H1 (cell line): ENCODE results near the gene FOXL1. TPM values are rescaled to one million over a fixed set of nuclear protein-coding genes. Genes with fewer than 3 reads are reported as not detected.

Experiments used
- CHD7 ChIP-seq: fragments of 300-600 bp; sonication (generic); IDR thresholded peaks from 2 replicates; pipeline ENCODE4 v1.7.1; 2012; ENCODE audit warnings: low read length, moderate library complexity, mild to moderate bottlenecking, inconsistent platforms; ENCODE audit not compliant: insufficient replicate concordance
- CTCF ChIP-seq, 3 experiments: IDR thresholded peaks; 1 replicate in 2 of 3; 2 replicates in 1 of 3; pipeline versions ENCODE4 v1.5.1 to v1.6.1; 2011; ENCODE audit warnings: low read length in 3 of 3, mild to moderate bottlenecking in 3 of 3, inconsistent platforms in 2 of 3, low read depth in 1 of 3, moderate library complexity in 1 of 3; ENCODE audit not compliant: insufficient read depth in 1 of 3; ENCODE audit errors: control extremely low read depth in 1 of 3
- HDAC6 ChIP-seq: IDR thresholded peaks from one replicate; pipeline ENCODE4 v1.7.1; 2012; ENCODE audit warnings: low read depth, mild to moderate bottlenecking, inconsistent platforms, low read length, moderate library complexity
- KDM1A ChIP-seq: fragments of 200-600, 300-600 bp; sonication (generic); IDR thresholded peaks from 2 replicates; pipeline ENCODE4 v1.7.1; 2016; ENCODE audit warnings: mild to moderate bottlenecking, low read length, borderline replicate concordance
- RXRA ChIP-seq: IDR thresholded peaks from 2 replicates; pipeline ENCODE4 v1.6.1; 2011; ENCODE audit warnings: low read depth, mild to moderate bottlenecking, low read length, moderate library complexity; ENCODE audit not compliant: insufficient read depth
- TAF1 ChIP-seq: IDR thresholded peaks from 2 replicates; pipeline ENCODE4 v1.6.1; 2011; ENCODE audit warnings: mild to moderate bottlenecking, low read depth, low read length
- YY1 ChIP-seq: IDR thresholded peaks from 2 replicates; pipeline ENCODE4 v1.6.1; 2011; ENCODE audit warnings: low read depth, mild to moderate bottlenecking, low read length
- polyA plus RNA-seq, 7 experiments: library from polyadenylated mRNA; depleted of rRNA in 3 of 7; stranded (reverse) in 5 of 7; unstranded in 2 of 7; fragments of >200 nt in 5 of 7; fragments of 200-250 nt in 2 of 7; gene quantifications; 1 replicate in 5 of 7; 2 replicates in 1 of 7; 4 replicates in 1 of 7; pipeline versions ENCODE4 v1.2.1 to v1.2.3, GENCODE V29; 2011 to 2013; ENCODE audit warnings: missing spikeins in 2 of 7, mixed read lengths in 2 of 7
- total RNA-seq: library from RNA; stranded (reverse); fragmentation: NEBNext Ultra II Directional; extraction: Animal tissue kit (Norgen Biotek cat#: 25700); gene quantifications from 2 replicates; pipeline ENCODE4 v1.2.1, GENCODE V29; 2021

Gene FOXL1
- total and polyA plus RNA-seq, 2 of the 8 experiments (the other 6 are each of a cell fraction or from before 2014, with no cell fraction given) = 0.03 TPM; not detected in 1

- no peak for TF ChIP-seq CHD7
- TF ChIP-seq YY1 = no peak
- TF ChIP-seq HDAC6 = no peak
- no peak for TF ChIP-seq RXRA
- no peak for TF ChIP-seq TAF1
- no peak for TF ChIP-seq KDM1A
- no peak for TF ChIP-seq CTCF (IDR thresholded peaks at IDR 0.05; ENCODE audit: control extremely low read depth in 1 of 3, insufficient read depth in 1 of 3, low read depth in 1 of 3, low read length in 3 of 3)
- TF ChIP-seq, all 59 proteins: peak for 0
These were observed 32.6 kb downstream of the FOXL1 start (continued) for GRCh38 chr16:86610779-86611524.
